SH-SY5Y (cell line): Measurements from ENCODE around the gene RXFP2.

Source experiments
- GATA2 ChIP-seq: IDR thresholded peaks from 2 replicates; pipeline ENCODE4 v1.6.1; 2011; ENCODE audit warnings: mild to moderate bottlenecking, low read depth, low read length
- GATA3 ChIP-seq: IDR thresholded peaks from 2 replicates; pipeline ENCODE4 v1.6.1; 2011; ENCODE audit warnings: low read depth, mild to moderate bottlenecking, low read length, moderate library complexity

- TF ChIP-seq GATA2 (no peak), GATA3 (no peak)
Observed at GRCh38 chr13:31733647-31734046, 5.7 kb upstream of the RXFP2 start.
